Uterus (tissue), 2 donors: ENCODE measurements around the gene KCNK18.

Experiments
- CTCF ChIP-seq, 4 experiments: fragments of 200-600 bp in 2 of 4; fragments of 450-650 bp in 2 of 4; sonication (generic) in 2 of 4; IDR thresholded peaks; one replicate each; pipeline ENCODE4 v1.5.1; 2016 to 2019; ENCODE audit warnings: antibody characterized with exemption in 4 of 4, mild to moderate bottlenecking in 2 of 4, moderate library complexity in 1 of 4
- POLR2A ChIP-seq, 2 donors: fragments of 450-650 bp; IDR thresholded peaks; one replicate each; pipeline ENCODE4 v1.6.1; 2016; ENCODE audit warnings: antibody characterized with exemption in 2 of 2, mild to moderate bottlenecking in 1 of 2, moderate library complexity in 1 of 2

- TF ChIP-seq POLR2A (IDR thresholded peaks at IDR 0.05) (no peak), CTCF (IDR thresholded peaks at IDR 0.05) (no peak)
Observed at GRCh38 chr10:117221156-117221711, 23.9 kb downstream of the KCNK18 start.
